ENCODE data around the gene PRSS12. TPM values are rescaled to one million over a fixed set of nuclear protein-coding genes. Genes with fewer than 3 reads are reported as not detected.
"Not testable (repeated sequence)": the region's sequence is repeated elsewhere in the genome, so short reads cannot be mapped to it uniquely, and the experiment has no call there.

Gene PRSS12
- total RNA-seq, 1 experiment from 2014 or later = 0.23 TPM

- DNase-seq (ENCODE audit: low read depth, low spot score) = no peak
- intact Hi-C loops (cut with micrococcal nuclease; ENCODE audit: unreplicated experiment) (no loop called here), in situ Hi-C loops (cut with HindIII; ENCODE audit: low pct_unique_long_range_greater_than_20kb, low sequenced_read_pairs) (no loop called here)
- no TSS peak for BruUV-seq (replicated peaks)
- Histone ChIP-seq H3K27me3 (ENCODE audit: control insufficient read depth, insufficient read depth, low read length) (no peaks in the 10 kb centered on the region), H3K27ac (ENCODE audit: low read length) (no peak overlapping the region), H3K36me3 (ENCODE audit: control insufficient read depth, insufficient read depth, low read length) (no peaks in the 10 kb centered on the region), H3K9me3 (ENCODE audit: control insufficient read depth, insufficient read depth, low read depth, low read length) (no peaks in the 10 kb centered on the region), H3K4me1 (ENCODE audit: control insufficient read depth, insufficient read depth, low read length) (no peaks in the 10 kb centered on the region), H3K4me3 (ENCODE audit: low read depth in 2 of 2, low read length in 2 of 2) (no peak overlapping the region)
- no peak for ATAC-seq
- ChIA-PET CTCF (no interaction called here), POLR2A (no interaction called here)
- no peak for TF ChIP-seq POLR2AphosphoS5 (IDR thresholded peaks at IDR 0.05; ENCODE audit: low read depth, low read length)
These were observed 44.2 kb upstream of the PRSS12 start for GRCh38 chr4:118396881-118397622.

GRCh38 chr4:118395057-118395644, 42.3 kb upstream of the PRSS12 start:
- ChIA-PET POLR2A (no interaction called here), CTCF (no interaction called here)
- Histone ChIP-seq H3K4me1 (ENCODE audit: control insufficient read depth, insufficient read depth, low read length) (no peaks in the 10 kb centered on the region), H3K9me3 (ENCODE audit: control insufficient read depth, insufficient read depth, low read depth, low read length) (no peaks in the 10 kb centered on the region), H3K36me3 (ENCODE audit: control insufficient read depth, insufficient read depth, low read length) (no peaks in the 10 kb centered on the region), H3K27ac (ENCODE audit: low read length) (no peak overlapping the region), H3K4me3 (ENCODE audit: low read depth in 2 of 2, low read length in 2 of 2) (no peak overlapping the region), H3K27me3 (ENCODE audit: control insufficient read depth, insufficient read depth, low read length) (no peaks in the 10 kb centered on the region)
- no TSS peak for BruUV-seq (replicated peaks)
- intact Hi-C loops (cut with micrococcal nuclease; ENCODE audit: unreplicated experiment) = no loop called here
- in situ Hi-C loops (cut with HindIII; ENCODE audit: low pct_unique_long_range_greater_than_20kb, low sequenced_read_pairs) = no loop called here
- no peak for ATAC-seq
- DNase-seq (ENCODE audit: low read depth, low spot score) = no peak
- no peak for TF ChIP-seq TCF7L2 (IDR thresholded peaks at IDR 0.05; ENCODE audit: low read depth, low read length)
- TF ChIP-seq SIN3A (IDR thresholded peaks at IDR 0.05; ENCODE audit: borderline replicate concordance, insufficient read depth, low read depth, low read length) = no peak
- no peak for TF ChIP-seq REST (IDR thresholded peaks at IDR 0.05; ENCODE audit: insufficient read depth in 1 of 2, low read depth in 2 of 2, low read length in 1 of 2)
- TF ChIP-seq CTCF (IDR thresholded peaks at IDR 0.05) = no peak
- TF ChIP-seq POLR2AphosphoS5 (IDR thresholded peaks at IDR 0.05; ENCODE audit: low read depth, low read length) = no peak

- POLR2A ChIA-PET; CTCF ChIA-PET; H3K4me3 ChIP-seq (ENCODE audit: low read depth in 2 of 2, low read length in 2 of 2); H3K27me3 ChIP-seq (ENCODE audit: control insufficient read depth, insufficient read depth, low read length); in situ Hi-C loops (cut with HindIII; ENCODE audit: low pct_unique_long_range_greater_than_20kb, low sequenced_read_pairs); DNase-seq (ENCODE audit: low read depth, low spot score); H3K9me3 ChIP-seq (ENCODE audit: control insufficient read depth, insufficient read depth, low read depth, low read length); H3K4me1 ChIP-seq (ENCODE audit: control insufficient read depth, insufficient read depth, low read length); H3K36me3 ChIP-seq (ENCODE audit: control insufficient read depth, insufficient read depth, low read length); ATAC-seq; intact Hi-C loops (cut with micrococcal nuclease; ENCODE audit: unreplicated experiment); BruUV-seq (replicated peaks); H3K27ac ChIP-seq (ENCODE audit: low read length): not testable (repeated sequence)
These were observed 39.7 kb upstream of the PRSS12 start for GRCh38 chr4:118392509-118392908.
